IMR-90 (cell line): ENCODE results near the gene PITRM1. TPM values are rescaled to one million over a fixed set of nuclear protein-coding genes. Genes with fewer than 3 reads are reported as not detected.

Experiments
- ATAC-seq: fragments of 200-7000 bp; cut with Tn5 transposase; 2 replicates; pipeline ENCODE4 v1.9.1; 2020; ENCODE audit warnings: low read depth, mild to moderate bottlenecking, moderate library complexity
- BruUV-seq: library from RNA; stranded (reverse); fragments of 400-500 nt; replicated peaks from 2 replicates; lab custom pipeline; 2021; lab: Mats Ljungman, UMichigan
- CTCF ChIA-PET: fragments of 300-600 bp; formaldehyde crosslinking; extraction: SDS; loops from one replicate; lab custom pipeline; 2021; ENCODE audit warnings: antibody characterized with exemption; lab: Yijun Ruan, JAX
- POLR2A ChIA-PET: fragments of 300-600 bp; sonication (Branson Sonifier 250); formaldehyde crosslinking; loops from one replicate; lab custom pipeline; 2022; ENCODE audit warnings: antibody characterized with exemption; ENCODE audit not compliant: unreplicated experiment; lab: Charles Lee
- DNase-seq: peaks from one replicate; pipeline ENCODE4 v3.0.0; 2013
- H2AFZ ChIP-seq: replicated peaks from 2 replicates; pipeline ENCODE3; 2013; ENCODE audit warnings: low read length, mild to moderate bottlenecking; ENCODE audit not compliant: poor library complexity
- H2AK5ac ChIP-seq: 2 replicates; pipeline ENCODE4 v1.6.1; 2013; ENCODE audit warnings: low read depth, low read length, inconsistent platforms
- H2AK9ac ChIP-seq: replicated peaks from 2 replicates; pipeline ENCODE3; 2013; ENCODE audit warnings: mild to moderate bottlenecking, low read depth, low read length, moderate library complexity; ENCODE audit not compliant: poor library complexity
- H2BK120ac ChIP-seq: 2 replicates; pipeline ENCODE4 v1.6.1; 2013; ENCODE audit warnings: low read depth, low read length, inconsistent platforms
- H2BK15ac ChIP-seq: 3 replicates; pipeline ENCODE4 v1.6.1; 2013; ENCODE audit warnings: low read depth, low read length, inconsistent platforms
- H2BK20ac ChIP-seq: 2 replicates; pipeline ENCODE4 v1.6.1; 2013; ENCODE audit warnings: low read depth, mild to moderate bottlenecking, inconsistent platforms, low read length, moderate library complexity
- H2BK5ac ChIP-seq: 2 replicates; pipeline ENCODE4 v1.6.1; 2013; ENCODE audit warnings: mild to moderate bottlenecking, low read depth, low read length, inconsistent platforms; ENCODE audit not compliant: poor library complexity, severe bottlenecking
- H3K14ac ChIP-seq: replicated peaks from 2 replicates; pipeline ENCODE4 v1.6.1; 2013; ENCODE audit warnings: low read depth, low read length, inconsistent platforms
- H3K18ac ChIP-seq: 2 replicates; pipeline ENCODE4 v1.6.1; 2013; ENCODE audit warnings: low read depth, low read length, control low read depth
- H3K23ac ChIP-seq: 2 replicates; pipeline ENCODE4 v1.6.1; 2013; ENCODE audit warnings: low read depth, low read length, inconsistent platforms
- H3K27ac ChIP-seq: 2 replicates; pipeline ENCODE4 v1.5.1; 2013; ENCODE audit warnings: mild to moderate bottlenecking, control low read depth, low read length; ENCODE audit not compliant: insufficient read depth
- H3K27me3 ChIP-seq: 2 replicates; pipeline ENCODE4 v1.6.1; 2013; ENCODE audit warnings: low read length; ENCODE audit not compliant: control insufficient read depth, insufficient read depth
- H3K36me3 ChIP-seq: 2 replicates; pipeline ENCODE4 v1.6.1; 2013; ENCODE audit warnings: low read length, mixed read lengths; ENCODE audit not compliant: control insufficient read depth, insufficient read depth
- H3K4ac ChIP-seq: 2 replicates; pipeline ENCODE4 v1.6.1; 2013; ENCODE audit warnings: low read depth, low read length, inconsistent platforms
- H3K4me1 ChIP-seq: 2 replicates; pipeline ENCODE4 v1.6.1; 2013; ENCODE audit warnings: low read length, mixed read lengths; ENCODE audit not compliant: control insufficient read depth, insufficient read depth
- H3K4me2 ChIP-seq: 2 replicates; pipeline ENCODE4 v1.6.1; 2013; ENCODE audit warnings: low read depth, mild to moderate bottlenecking, control low read depth, low read length, moderate library complexity
- H3K4me3 ChIP-seq: 2 replicates; pipeline ENCODE4 v1.5.1; 2013; ENCODE audit warnings: low read depth, mild to moderate bottlenecking, control low read depth, low read length, moderate library complexity; ENCODE audit not compliant: insufficient read depth
- H3K56ac ChIP-seq: 2 replicates; pipeline ENCODE4 v1.6.1; 2013; ENCODE audit warnings: low read length, inconsistent platforms; ENCODE audit not compliant: insufficient read depth; ENCODE audit errors: extremely low read depth
- H3K79me1 ChIP-seq, 2 experiments: 2 replicates each; pipeline ENCODE4 v1.6.1; 2013; ENCODE audit warnings: low read length in 2 of 2, inconsistent platforms in 1 of 2, low read depth in 1 of 2
- H3K9ac ChIP-seq: 2 replicates; pipeline ENCODE4 v1.6.1; 2013; ENCODE audit warnings: low read depth, low read length, control low read depth
- H3K9me1 ChIP-seq: 2 replicates; pipeline ENCODE4 v1.6.1; 2013; ENCODE audit warnings: low read length, inconsistent platforms; ENCODE audit not compliant: insufficient read depth
- H3K9me3 ChIP-seq: 2 replicates; pipeline ENCODE4 v1.6.1; 2013; ENCODE audit warnings: low read length; ENCODE audit not compliant: control insufficient read depth, insufficient read depth
- H4K20me1 ChIP-seq: 2 replicates; pipeline ENCODE4 v1.6.1; 2013; ENCODE audit warnings: low read length, inconsistent platforms; ENCODE audit not compliant: insufficient read depth
- H4K5ac ChIP-seq: 2 replicates; pipeline ENCODE4 v1.6.1; 2013; ENCODE audit warnings: mild to moderate bottlenecking, low read depth, low read length, control low read depth
- H4K8ac ChIP-seq, 2 experiments: 2 replicates each; pipeline ENCODE4 v1.6.1; 2013; ENCODE audit warnings: low read depth in 2 of 2, low read length in 2 of 2, control low read depth in 1 of 2, inconsistent platforms in 1 of 2
- H4K91ac ChIP-seq: 2 replicates; pipeline ENCODE4 v1.6.1; 2013; ENCODE audit warnings: low read depth, low read length, inconsistent platforms; ENCODE audit not compliant: insufficient read depth
- CEBPB ChIP-seq: IDR thresholded peaks from 2 replicates; pipeline ENCODE4 v1.6.1; 2012; ENCODE audit warnings: low read depth, low read length, improper control_type of control experiment
- ELK1 ChIP-seq: fragments of 150-350 bp; IDR thresholded peaks from 2 replicates; pipeline ENCODE4 v1.6.1; 2016; ENCODE audit warnings: low read depth, mild to moderate bottlenecking, low read length, moderate library complexity, borderline replicate concordance
- FOS ChIP-seq: fragments of 150-350 bp; IDR thresholded peaks from 2 replicates; pipeline ENCODE4 v1.6.1; 2016; ENCODE audit warnings: low read depth, low read length
- MAFK ChIP-seq: IDR thresholded peaks from 2 replicates; pipeline ENCODE4 v1.6.1; 2012; ENCODE audit warnings: low read depth, low read length, improper control_type of control experiment
- MXI1 ChIP-seq: IDR thresholded peaks from 2 replicates; pipeline ENCODE4 v1.6.1; 2012; ENCODE audit warnings: low read depth, mild to moderate bottlenecking, low read length, moderate library complexity, borderline replicate concordance
- NFE2L2 ChIP-seq: fragments of 150-350 bp; IDR thresholded peaks from 2 replicates; pipeline ENCODE4 v1.6.1; 2016; ENCODE audit warnings: low read depth, mild to moderate bottlenecking, low read length
- POLR2A ChIP-seq: IDR thresholded peaks from 2 replicates; pipeline ENCODE4 v1.6.1; 2012; ENCODE audit warnings: mild to moderate bottlenecking, low read depth, low read length
- RAD21 ChIP-seq: IDR thresholded peaks from 2 replicates; pipeline ENCODE4 v1.6.1; 2012; ENCODE audit warnings: low read length, improper control_type of control experiment
- RCOR1 ChIP-seq: IDR thresholded peaks from 2 replicates; pipeline ENCODE4 v1.6.1; 2012; ENCODE audit warnings: mild to moderate bottlenecking, low read length, improper control_type of control experiment; ENCODE audit not compliant: insufficient replicate concordance
- RFX5 ChIP-seq: IDR thresholded peaks from 2 replicates; pipeline ENCODE4 v1.8.0; 2012; ENCODE audit warnings: low read depth, mild to moderate bottlenecking, low read length, moderate library complexity
- SMC3 ChIP-seq: fragments of 150-350 bp; IDR thresholded peaks from 2 replicates; pipeline ENCODE4 v1.6.1; 2016; ENCODE audit warnings: low read depth, mild to moderate bottlenecking, antibody characterized with exemption, low read length, moderate library complexity
- WGBS, 2 experiments: methylation state at CpG; one replicate each; pipeline versions ENCODE4 v1.1.5 to v1.1.7; 2013; ENCODE audit warnings: missing lambda C conversion rate in 2 of 2; ENCODE audit not compliant: insufficient read length in 1 of 2; ENCODE audit errors: extremely low coverage in 2 of 2; 5-methylcytosine and 5-hydroxymethylcytosine counted together
- dilution Hi-C: fragments of 300-500 bp; cut with HindIII; formaldehyde crosslinking; loops from one replicate; pipeline ENCODE4 v1.14.3; 2018; ENCODE audit warnings: low sequenced_read_pairs; ENCODE audit not compliant: unreplicated experiment
- in situ Hi-C: fragments of 300-500 bp; cut with MboI; formaldehyde crosslinking; loops from 3 replicates; pipeline ENCODE4 v1.14.3; 2019; ENCODE audit warnings: low sequenced_read_pairs, inconsistent platforms, mixed read lengths
- intact Hi-C: fragments of 100-400 bp; cut with micrococcal nuclease; formaldehyde crosslinking; loops from 2 replicates; pipeline ENCODE4 v1.10.0; 2022
- polyA plus RNA-seq, 3 experiments: library from polyadenylated mRNA; depleted of rRNA; stranded (reverse); fragments of >200 nt; gene quantifications; 2 replicates each; pipeline ENCODE4 v1.2.3, GENCODE V29; 2012; ENCODE audit warnings: low replicate concordance in 1 of 3
- total RNA-seq: library from RNA; depleted of rRNA; stranded (reverse); fragments of >200 nt; gene quantifications from 2 replicates; pipeline ENCODE4 v1.2.3, GENCODE V29; 2012

Gene PITRM1
- total and polyA plus RNA-seq, 2 of the 4 experiments (the other 2 are of a cell fraction), result 97.1 to 124 TPM

DNA sequence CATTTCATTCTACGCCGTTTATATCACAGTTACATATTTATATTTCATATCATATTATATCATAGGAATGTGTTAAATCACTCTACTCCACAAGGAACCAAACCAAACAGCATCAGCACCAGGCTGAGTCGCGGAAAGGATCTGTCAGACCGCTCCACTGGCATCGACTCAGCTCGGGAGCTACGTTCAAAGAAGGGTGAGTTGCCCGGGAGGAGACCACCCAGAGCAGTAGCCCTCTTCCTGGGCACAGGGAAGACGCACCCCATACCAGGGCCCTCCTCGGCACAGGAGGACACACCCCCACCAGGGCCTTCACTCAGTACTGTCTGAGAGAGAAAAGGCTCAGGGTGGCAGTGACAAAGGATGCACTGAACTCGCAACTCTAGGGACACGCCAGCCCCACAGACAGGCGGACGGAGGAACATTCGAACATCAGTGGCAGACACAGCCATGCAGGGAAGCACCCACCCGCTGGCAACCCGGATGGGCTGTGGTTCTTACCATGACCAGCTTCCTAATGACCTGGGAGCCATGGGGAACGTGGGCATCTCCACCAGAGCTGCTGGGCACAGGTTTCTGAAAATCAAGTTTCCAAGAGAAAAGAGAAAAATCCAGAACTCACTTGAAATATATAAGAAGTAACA lies 28.7 kb downstream of the PITRM1 start:
- no peak overlapping the region for H2AK9ac ChIP-seq
- TF ChIP-seq NFE2L2 (no peak), MAFK (no peak), FOS (no peak), RAD21 (no peak), CEBPB (no peak), MXI1 (no peak), SMC3 (no peak), RCOR1 (no peak), RFX5 (no peak), ELK1 (no peak), POLR2A (no peak)
- H2BK5ac ChIP-seq, result no peak overlapping the region
- in situ Hi-C loops, result no loop called here
- DNase-seq (no peak), ATAC-seq (no peak)
- H3K56ac ChIP-seq, result no peak overlapping the region
- H3K14ac ChIP-seq, result no peak overlapping the region
- dilution Hi-C loops, result no loop called here
- H4K20me1 ChIP-seq, result peaks cover 4% of the 10 kb centered on the region
- H3K79me1 ChIP-seq, result peaks cover 12 to 14% of the 10 kb centered on the region in 2 experiments; a peak in 3 of 4 replicates
- H3K23ac ChIP-seq, result no peak overlapping the region
- H4K91ac ChIP-seq, result no peak overlapping the region
- H3K27ac ChIP-seq, result no peak overlapping the region
- H3K27me3 ChIP-seq, result no peaks in the 10 kb centered on the region
- no peak overlapping the region for H3K4me2 ChIP-seq
- no peak overlapping the region for H4K5ac ChIP-seq
- no peak overlapping the region for H3K4me3 ChIP-seq
- H2BK15ac ChIP-seq, result no peak overlapping the region
- H3K9me1 ChIP-seq, result 0 out of 2 replicates have a peak, but pooled peaks cover 3% of the 10 kb centered on the region
- H2AFZ ChIP-seq, result no peak overlapping the region
- BruUV-seq, result no TSS peak
- no peak overlapping the region for H2BK120ac ChIP-seq
- no peak overlapping the region for H3K18ac ChIP-seq
- ChIA-PET CTCF (interaction anchor here (0.5 kb wide), 1 partner anchor 120 kb away, joined by 3 read pairs; no protein-coding TSS in a partner anchor), POLR2A (no interaction called here)
- H3K4me1 ChIP-seq, result peaks cover 2% of the 10 kb centered on the region; the same call in 1 of the 2 replicates
- no peaks in the 10 kb centered on the region for H3K9me3 ChIP-seq
- H3K9ac ChIP-seq, result no peak overlapping the region
- no peak overlapping the region for H3K4ac ChIP-seq
- 100% methylated on average over 5 of the region's 19 CpGs; no CpG with 5 or more reads in 1 of the 2 experiments for WGBS, 2 experiments
- no peak overlapping the region for H2AK5ac ChIP-seq
- H3K36me3 ChIP-seq, result peaks cover 78% of the 10 kb centered on the region
- H2BK20ac ChIP-seq, result no peak overlapping the region
- no peak overlapping the region for H4K8ac ChIP-seq
- intact Hi-C loops, result no loop called here
